Measurements from ENCODE around the gene LHPP.

LHPP gene

DNA sequence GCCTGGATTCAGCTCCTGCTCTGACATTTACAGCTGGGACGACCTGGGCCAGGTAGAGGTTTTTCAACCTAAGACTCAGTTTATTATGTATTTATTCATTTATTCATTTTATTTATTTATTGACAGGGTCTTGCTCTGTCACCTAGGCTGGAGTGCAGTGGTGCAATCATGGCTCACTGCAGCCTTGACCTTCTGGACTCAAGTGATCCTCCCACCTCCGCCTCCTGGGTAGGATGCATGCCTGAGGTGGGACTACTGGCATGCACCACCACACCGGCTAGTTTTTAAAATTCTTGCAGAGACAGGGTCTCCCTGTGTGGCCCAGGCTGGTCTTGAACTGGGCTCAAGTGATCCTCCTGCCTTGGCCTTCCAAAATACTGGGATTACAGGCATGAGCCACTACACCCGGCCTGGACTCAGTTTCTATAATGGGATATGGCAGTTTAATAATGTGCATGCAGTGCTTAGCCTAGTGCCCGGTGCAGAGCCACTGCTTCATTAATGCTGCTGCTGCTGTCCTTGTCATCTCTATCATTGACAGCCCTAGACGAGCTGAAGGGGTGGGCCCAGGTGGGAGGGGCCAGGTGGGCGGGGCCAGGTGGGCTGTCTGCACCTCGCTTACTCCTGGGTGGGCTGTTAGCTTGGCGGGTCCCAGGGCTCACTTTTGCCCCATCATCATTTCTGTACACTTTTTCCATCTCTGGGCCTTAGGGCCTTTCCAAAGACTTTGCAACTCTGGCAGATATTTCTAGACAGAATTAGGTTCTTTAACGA lies 92.6 kb downstream of the LHPP start:
- Mint-ChIP-seq H3K27me3 (ENCODE audit: low read depth) (no peaks in the 10 kb centered on the region), H3K9me3 (no peaks in the 10 kb centered on the region), H3K4me3 (no peak overlapping the region), H3K27ac (no peak overlapping the region), H3K36me3 (ENCODE audit: low read depth) (no peaks in the 10 kb centered on the region), H3K4me1 (peaks cover 6% of the 10 kb centered on the region)
- TF ChIP-seq, protein P1, sequence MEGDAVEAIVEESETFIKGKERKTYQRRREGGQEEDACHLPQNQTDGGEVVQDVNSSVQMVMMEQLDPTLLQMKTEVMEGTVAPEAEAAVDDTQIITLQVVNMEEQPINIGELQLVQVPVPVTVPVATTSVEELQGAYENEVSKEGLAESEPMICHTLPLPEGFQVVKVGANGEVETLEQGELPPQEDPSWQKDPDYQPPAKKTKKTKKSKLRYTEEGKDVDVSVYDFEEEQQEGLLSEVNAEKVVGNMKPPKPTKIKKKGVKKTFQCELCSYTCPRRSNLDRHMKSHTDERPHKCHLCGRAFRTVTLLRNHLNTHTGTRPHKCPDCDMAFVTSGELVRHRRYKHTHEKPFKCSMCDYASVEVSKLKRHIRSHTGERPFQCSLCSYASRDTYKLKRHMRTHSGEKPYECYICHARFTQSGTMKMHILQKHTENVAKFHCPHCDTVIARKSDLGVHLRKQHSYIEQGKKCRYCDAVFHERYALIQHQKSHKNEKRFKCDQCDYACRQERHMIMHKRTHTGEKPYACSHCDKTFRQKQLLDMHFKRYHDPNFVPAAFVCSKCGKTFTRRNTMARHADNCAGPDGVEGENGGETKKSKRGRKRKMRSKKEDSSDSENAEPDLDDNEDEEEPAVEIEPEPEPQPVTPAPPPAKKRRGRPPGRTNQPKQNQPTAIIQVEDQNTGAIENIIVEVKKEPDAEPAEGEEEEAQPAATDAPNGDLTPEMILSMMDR (IDR thresholded peaks at IDR 0.05; ENCODE audit: unreplicated experiment in 3 of 3), result no peak

DNA sequence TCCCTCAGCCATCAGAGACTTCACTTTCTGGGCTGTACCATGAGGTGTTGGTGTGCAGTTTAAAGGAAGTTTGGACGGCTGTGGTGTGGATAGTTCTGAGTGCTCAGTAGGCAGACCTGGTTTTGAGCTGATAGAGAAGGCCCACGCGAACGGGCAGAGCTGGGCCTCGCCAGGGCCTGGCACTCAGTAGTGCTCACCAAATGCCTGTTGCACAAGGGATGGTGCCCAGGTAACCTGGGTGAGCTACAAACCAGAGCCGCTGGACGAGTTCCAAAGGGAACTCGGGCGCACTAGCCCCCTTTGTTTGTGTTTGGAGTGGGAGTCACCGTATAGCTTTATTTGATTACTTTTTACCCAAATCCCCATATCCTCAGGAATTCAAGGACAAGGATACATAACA lies 95.5 kb downstream of the LHPP start:
- Mint-ChIP-seq H3K36me3 (ENCODE audit: low read depth) (no peaks in the 10 kb centered on the region), H3K4me3 (no peak overlapping the region), H3K4me1 (peaks cover 18% of the 10 kb centered on the region), H3K27me3 (ENCODE audit: low read depth) (no peaks in the 10 kb centered on the region), H3K27ac (no peak overlapping the region), H3K9me3 (peaks cover 5% of the 10 kb centered on the region)
- TF ChIP-seq, protein P1 (IDR thresholded peaks at IDR 0.05; ENCODE audit: unreplicated experiment in 3 of 3), result no peak

DNA sequence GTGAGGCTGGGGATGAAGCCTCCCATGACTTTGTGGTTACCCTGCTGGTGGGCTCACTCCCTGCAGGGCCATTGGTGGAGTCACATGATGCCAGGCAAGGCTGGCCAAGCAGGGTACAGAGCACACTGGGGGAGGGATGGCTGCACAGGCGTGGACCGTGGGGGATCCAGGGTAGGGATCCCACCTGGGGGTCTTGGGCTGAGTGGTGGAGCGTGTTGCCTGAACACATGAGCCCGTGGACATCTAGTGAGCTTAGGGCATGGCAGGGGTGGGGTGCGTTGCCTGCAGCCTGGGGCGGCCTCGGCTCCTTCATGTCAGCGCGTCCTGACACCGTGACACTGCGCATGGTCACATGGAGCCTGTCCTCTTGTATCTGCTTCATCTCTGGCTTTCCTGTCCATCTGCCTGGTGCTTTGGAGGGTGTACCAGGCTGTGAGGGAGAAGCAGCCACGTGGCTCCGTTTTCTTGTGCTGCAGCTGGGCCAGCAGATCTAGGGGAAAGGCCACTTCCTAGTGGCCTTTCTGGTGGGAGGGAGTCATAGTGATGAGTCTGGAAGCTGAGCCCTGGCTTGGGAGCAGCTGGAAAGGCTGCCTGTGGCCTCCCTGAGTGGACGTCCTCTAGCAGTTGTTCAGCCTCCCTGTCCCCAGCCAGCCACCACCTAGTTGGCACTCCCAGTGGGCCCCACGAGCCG lies 96.2 kb downstream of the LHPP start:
- TF ChIP-seq, protein P1 (IDR thresholded peaks at IDR 0.05; ENCODE audit: unreplicated experiment in 3 of 3), result no peak
- no peak overlapping the region for H3K4me3 Mint-ChIP-seq
- H3K27me3 Mint-ChIP-seq (ENCODE audit: low read depth), result no peaks in the 10 kb centered on the region
- peaks cover 18% of the 10 kb centered on the region for H3K4me1 Mint-ChIP-seq
- no peak overlapping the region for H3K27ac Mint-ChIP-seq
- H3K9me3 Mint-ChIP-seq, result peaks cover 5% of the 10 kb centered on the region
- no peaks in the 10 kb centered on the region for H3K36me3 Mint-ChIP-seq (ENCODE audit: low read depth)

DNA sequence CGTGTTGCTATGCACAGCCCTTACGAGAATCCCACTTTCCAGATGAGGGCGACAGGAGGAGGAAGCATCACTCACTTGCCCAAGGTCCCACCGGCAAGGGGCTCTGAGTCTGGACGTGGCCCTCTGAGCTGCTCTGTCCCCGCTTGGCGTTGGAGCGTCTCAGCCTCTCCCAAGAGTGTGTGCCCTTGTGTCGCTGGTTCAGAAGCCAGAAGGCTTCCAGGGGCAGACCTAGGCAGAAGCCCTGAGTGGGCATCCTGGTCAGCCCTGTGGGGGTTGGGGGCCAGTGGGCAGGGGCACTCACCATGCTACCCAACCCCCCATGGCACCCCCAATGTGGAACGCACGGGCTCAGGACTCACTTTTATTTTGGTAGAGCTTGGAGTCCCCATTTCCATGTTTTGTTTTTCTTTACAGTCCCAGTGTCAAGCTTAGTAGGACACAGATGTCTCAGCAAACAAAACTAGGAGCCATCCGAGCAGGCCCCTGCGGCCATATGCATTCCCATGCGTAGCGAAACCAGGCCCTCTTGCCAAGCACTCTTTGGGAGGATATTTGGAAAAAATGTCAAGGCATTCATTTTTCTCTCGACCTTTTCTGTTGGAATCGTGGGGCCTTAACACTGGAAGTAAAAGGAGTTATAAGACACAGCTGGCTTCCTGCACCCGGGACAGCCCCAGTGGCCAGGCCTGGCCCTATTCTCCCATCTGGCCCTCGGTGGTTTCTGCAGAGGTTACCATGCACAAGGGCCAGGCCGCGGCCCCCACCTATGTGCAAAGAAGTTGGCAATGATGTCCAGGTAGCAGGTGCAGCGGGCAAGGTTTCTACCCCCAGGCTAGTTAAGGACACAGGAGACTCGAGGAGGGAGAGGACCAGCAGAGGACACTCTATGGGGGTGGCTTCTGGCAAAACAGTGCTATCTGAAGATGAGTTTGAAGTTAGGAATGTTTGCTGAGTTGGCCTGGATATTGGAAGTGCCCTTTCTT lies 97.0 kb downstream of the LHPP start:
- H3K27me3 Mint-ChIP-seq (ENCODE audit: low read depth), result no peaks in the 10 kb centered on the region
- peak overlapping the region; percentile 64 to 82 (median 70) for H3K27ac Mint-ChIP-seq
- H3K4me1 Mint-ChIP-seq, result peaks cover 18% of the 10 kb centered on the region
- TF ChIP-seq, protein P1 (IDR thresholded peaks at IDR 0.05; ENCODE audit: unreplicated experiment in 3 of 3), result no peak
- H3K4me3 Mint-ChIP-seq, result no peak overlapping the region
- peaks cover 5% of the 10 kb centered on the region for H3K9me3 Mint-ChIP-seq
- H3K36me3 Mint-ChIP-seq (ENCODE audit: low read depth), result no peaks in the 10 kb centered on the region

DNA sequence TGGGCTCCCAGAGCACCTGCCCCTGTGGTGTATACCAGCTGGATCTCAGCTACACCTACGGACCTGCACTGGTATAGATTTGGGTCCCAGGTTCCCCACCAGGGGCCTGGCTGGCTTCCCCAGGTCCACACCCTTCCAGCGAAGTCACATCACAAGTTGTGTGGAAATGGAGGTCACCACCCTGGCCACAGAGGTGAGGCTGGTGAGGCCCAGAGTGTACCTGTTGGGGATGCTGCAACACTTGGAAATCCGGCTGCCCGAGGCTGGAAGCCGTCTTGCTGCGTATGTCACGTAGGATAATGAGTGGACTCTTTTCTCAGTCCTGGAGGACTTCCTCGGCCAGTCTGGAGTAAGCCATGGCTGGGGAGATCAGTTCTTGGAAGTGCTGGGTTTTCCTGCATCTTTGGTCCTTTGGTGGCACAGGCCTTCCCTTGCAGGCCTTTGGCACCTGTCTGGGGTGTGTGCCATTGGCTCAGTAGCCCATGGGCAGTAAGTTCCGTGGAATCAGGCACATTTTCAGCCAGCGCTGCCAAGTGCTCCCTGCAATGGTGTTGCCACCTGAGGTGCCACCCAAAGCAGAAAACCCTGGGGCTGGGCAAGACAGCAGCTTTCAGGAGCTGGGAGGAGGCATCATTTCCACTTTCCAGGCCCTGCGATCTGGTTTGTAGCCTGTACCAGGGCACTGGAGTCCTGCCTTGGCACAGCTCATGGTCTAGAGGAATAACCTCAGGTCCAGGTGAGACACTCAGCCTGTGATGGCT lies 97.9 kb downstream of the LHPP start:
- Mint-ChIP-seq H3K9me3 (peaks cover 5% of the 10 kb centered on the region), H3K36me3 (ENCODE audit: low read depth) (no peaks in the 10 kb centered on the region), H3K27ac (peak overlapping the region in 1 of 3 experiments; percentile 85), H3K27me3 (ENCODE audit: low read depth) (peaks cover 3% of the 10 kb centered on the region), H3K4me1 (peaks cover 21% of the 10 kb centered on the region), H3K4me3 (no peak overlapping the region)
- TF ChIP-seq, protein P1 (IDR thresholded peaks at IDR 0.05; ENCODE audit: unreplicated experiment in 3 of 3), result no peak
